HCT116 (cell line): ENCODE data around the gene CLCN4. TPM values are rescaled to one million over a fixed set of nuclear protein-coding genes. Genes with fewer than 3 reads are reported as not detected.

Experiments used
- ATAC-seq: fragments of 200-7000 bp; cut with Tn5 transposase; 2 replicates; pipeline ENCODE4 v1.9.1; 2020; ENCODE audit warnings: mild to moderate bottlenecking, moderate library complexity
- BruUV-seq: library from RNA; stranded (reverse); fragments of 400-500 nt; replicated peaks from 2 replicates; lab custom pipeline; 2021; lab: Mats Ljungman, UMichigan
- CTCF ChIA-PET: fragments of 300-600 bp; sonication (Branson Sonifier 250); formaldehyde crosslinking; loops from one replicate; lab custom pipeline; 2021; ENCODE audit warnings: antibody characterized with exemption; lab: Charles Lee
- POLR2A ChIA-PET: fragments of 300-600, 350-600 bp; sonication (Branson Sonifier 250); formaldehyde crosslinking; loops from one replicate; lab custom pipeline; 2021; ENCODE audit warnings: antibody characterized with exemption; lab: Charles Lee
- RAD21 ChIA-PET, 2 experiments: fragments of 300-600 bp; sonication (Branson Sonifier 250); formaldehyde crosslinking; loops; one replicate each; lab custom pipeline; 2023; ENCODE audit warnings: low total read pairs in 2 of 2; ENCODE audit not compliant: uncharacterized antibody in 2 of 2, unreplicated experiment in 2 of 2, low non-redundant PET in 1 of 2; lab: Charles Lee
- DNase-seq: peaks from one replicate; pipeline ENCODE4 v3.0.0-alpha.2; 2010; ENCODE audit warnings: low read depth, low spot score
- H2AFZ ChIP-seq: fragments of 200-600 bp; shearing (Covaris generic), sonication (generic); 2 replicates; pipeline ENCODE4 v1.6.1; 2017; ENCODE audit warnings: low read depth, mixed run types, mixed read lengths, antibody characterized with exemption, low read length; ENCODE audit not compliant: poor library complexity, severe bottlenecking
- H3K27ac ChIP-seq: 2 replicates; pipeline ENCODE4 v1.5.1; 2012; ENCODE audit warnings: low read depth, low read length
- H3K27me3 ChIP-seq: fragments of 200-600 bp; sonication (generic); 2 replicates; pipeline ENCODE4 v1.6.1; 2016; ENCODE audit warnings: mixed run types, low read length, mixed read lengths; ENCODE audit not compliant: insufficient read depth
- H3K36me3 ChIP-seq, 2 experiments: fragments of 200-500 bp in 1 of 2; fragments of 200-600 bp in 1 of 2; sonication (Bioruptor generic) in 1 of 2; sonication (generic) in 1 of 2; 2 replicates each; pipeline versions ENCODE4 v1.5.1 to v1.6.1; 2014 to 2016; ENCODE audit warnings: low read length in 2 of 2, inconsistent platforms in 1 of 2, mixed read lengths in 1 of 2, mixed run types in 1 of 2; ENCODE audit not compliant: insufficient read depth in 2 of 2, control insufficient read depth in 1 of 2
- H3K4me1 ChIP-seq, 2 experiments: fragments of 200-600 bp in 1 of 2; sonication (generic) in 1 of 2; 2 replicates each; pipeline versions ENCODE4 v1.5.1 to v1.6.1; 2012 to 2017; ENCODE audit warnings: low read length in 2 of 2, inconsistent platforms in 1 of 2, mild to moderate bottlenecking in 1 of 2, mixed read lengths in 1 of 2, mixed run types in 1 of 2, moderate library complexity in 1 of 2; ENCODE audit not compliant: insufficient read depth in 2 of 2, control insufficient read depth in 1 of 2
- H3K4me2 ChIP-seq: fragments of 200-600 bp; sonication (generic); 2 replicates; pipeline ENCODE4 v1.6.1; 2017; ENCODE audit warnings: mixed run types, low read length, mixed read lengths
- H3K4me3 ChIP-seq, 2 experiments: fragments of 200-600 bp in 1 of 2; sonication (generic) in 1 of 2; replicated peaks in 1 of 2; 2 replicates each; pipeline ENCODE4 v1.5.1; 2011 to 2016; ENCODE audit warnings: low read length in 2 of 2, control low read depth in 1 of 2, low read depth in 1 of 2, mild to moderate bottlenecking in 1 of 2, mixed read lengths in 1 of 2, mixed run types in 1 of 2
- H3K79me2 ChIP-seq: fragments of 200-600 bp; sonication (generic); 2 replicates; pipeline ENCODE4 v1.6.1; 2017; ENCODE audit warnings: mild to moderate bottlenecking, mixed run types, low read length, moderate library complexity, mixed read lengths; ENCODE audit not compliant: insufficient read depth
- H3K9ac ChIP-seq: fragments of 200-600 bp; sonication (generic); 2 replicates; pipeline ENCODE4 v1.6.1; 2016; ENCODE audit warnings: low read length, mixed read lengths
- H3K9me2 ChIP-seq: fragments of 200-600 bp; sonication (generic), shearing (Covaris generic); 2 replicates; pipeline ENCODE4 v1.6.1; 2017; ENCODE audit warnings: mixed run types, mild to moderate bottlenecking, moderate library complexity; ENCODE audit not compliant: insufficient read depth
- H3K9me3 ChIP-seq, 2 experiments: fragments of 200-500 bp in 1 of 2; fragments of 200-600 bp in 1 of 2; sonication (Bioruptor generic) in 1 of 2; sonication (generic) in 1 of 2; 2 replicates each; pipeline ENCODE4 v1.6.1; 2014 to 2017; ENCODE audit warnings: low read length in 2 of 2, mixed read lengths in 2 of 2, inconsistent platforms in 1 of 2, low read depth in 1 of 2, mild to moderate bottlenecking in 1 of 2, mixed run types in 1 of 2, moderate library complexity in 1 of 2; ENCODE audit not compliant: control insufficient read depth in 1 of 2, insufficient read depth in 1 of 2
- H4K20me1 ChIP-seq: fragments of 200-600 bp; sonication (generic), shearing (Covaris generic); 2 replicates; pipeline ENCODE4 v1.6.1; 2017; ENCODE audit warnings: mixed run types, mild to moderate bottlenecking, moderate library complexity; ENCODE audit not compliant: insufficient read depth
- CEBPB ChIP-seq: IDR thresholded peaks from 2 replicates; pipeline ENCODE4 v1.6.1; 2012; ENCODE audit warnings: low read depth
- EGR1 ChIP-seq: IDR thresholded peaks from 2 replicates; pipeline ENCODE4 v1.6.1; 2012; ENCODE audit warnings: low read depth
- EZH2 ChIP-seq: fragments of 200-600 bp; sonication (generic); IDR thresholded peaks from 2 replicates; pipeline ENCODE4 v1.6.1; 2017; ENCODE audit warnings: antibody characterized with exemption, mixed run types
- EZH2phosphoT487 ChIP-seq: fragments of 200-600 bp; IDR thresholded peaks from 2 replicates; pipeline ENCODE4 v1.6.1; 2018; ENCODE audit warnings: antibody characterized with exemption, borderline replicate concordance
- JUND ChIP-seq: IDR thresholded peaks from 2 replicates; pipeline ENCODE4 v1.6.1; 2012
- POLR2A ChIP-seq: IDR thresholded peaks from 2 replicates; pipeline ENCODE4 v1.7.0; 2011; ENCODE audit warnings: borderline replicate concordance; ENCODE audit not compliant: insufficient read depth, insufficient read length; ENCODE audit errors: extremely low read depth
- RAD21 ChIP-seq: IDR thresholded peaks from 2 replicates; pipeline ENCODE4 v1.6.1; 2012; ENCODE audit warnings: low read depth, mild to moderate bottlenecking
- TCF7L2 ChIP-seq: IDR thresholded peaks from 2 replicates; pipeline ENCODE4 v1.7.0; 2011; ENCODE audit warnings: borderline replicate concordance, inconsistent platforms; ENCODE audit not compliant: insufficient read depth, insufficient read length; ENCODE audit errors: extremely low read depth
- YY1 ChIP-seq: IDR thresholded peaks from 2 replicates; pipeline ENCODE4 v1.6.1; 2011; ENCODE audit warnings: low read length, low read depth, moderate library complexity, mild to moderate bottlenecking; ENCODE audit not compliant: insufficient replicate concordance; ENCODE audit errors: extremely low read depth
- ZNF274 ChIP-seq: fragments of 200-500 bp; sonication (Bioruptor generic); IDR thresholded peaks from 2 replicates; pipeline ENCODE4 v1.6.1; 2014; ENCODE audit warnings: mild to moderate bottlenecking, low read depth, low read length, inconsistent platforms
- intact Hi-C: fragments of 100-400 bp; cut with micrococcal nuclease; formaldehyde crosslinking; loops from 2 replicates; pipeline ENCODE4 v1.10.0; 2022
- total RNA-seq: library from RNA; stranded (reverse); gene quantifications from one replicate; pipeline ENCODE4 v1.2.1, GENCODE V29; 2021; ENCODE audit not compliant: unreplicated experiment
- TF ChIP-seq, protein P1 (sequence below): IDR thresholded peaks from 2 replicates; pipeline ENCODE4 v1.6.1; 2012

CLCN4 gene
- total RNA-seq, 1 experiment from 2014 or later = 3.1 TPM

DNA sequence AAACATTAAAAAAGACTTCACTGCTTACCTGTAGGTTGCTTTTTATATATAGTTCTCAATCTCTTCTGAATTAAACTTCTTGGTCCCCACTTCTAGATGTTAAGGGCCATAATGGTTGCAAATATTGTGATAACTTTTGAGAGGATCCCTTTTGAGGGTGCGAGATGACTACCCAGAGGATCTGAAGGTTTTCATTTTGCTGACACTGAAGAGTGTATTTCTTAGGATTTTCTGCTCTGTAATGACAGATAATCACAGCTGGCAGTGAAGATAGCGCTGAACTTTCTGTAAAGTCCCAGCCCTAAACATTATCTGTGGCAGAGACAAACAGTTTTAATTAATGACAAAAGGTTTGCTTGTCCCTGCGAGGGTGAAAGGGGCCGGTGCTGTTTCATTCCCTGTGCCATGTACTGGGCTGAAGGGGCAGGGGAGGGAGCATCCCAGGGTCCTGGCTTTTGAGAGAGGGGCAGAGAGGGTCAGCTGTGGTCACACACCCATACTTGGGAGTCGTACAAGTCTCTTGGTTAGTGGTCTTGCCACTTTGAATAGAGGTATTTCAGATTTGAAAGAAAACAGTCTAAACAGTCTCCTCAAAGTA, 22.2 kb downstream of the CLCN4 start:
- Histone ChIP-seq H3K79me2 (no peaks in the 10 kb centered on the region), H3K9me3 (no peaks in the 10 kb centered on the region), H3K9ac (no peak overlapping the region), H3K27me3 (no peaks in the 10 kb centered on the region), H3K36me3 (no peaks in the 10 kb centered on the region), H3K27ac (no peak overlapping the region), H3K4me1 (no peaks in the 10 kb centered on the region; a peak in 3 of 4 replicates), H3K9me2 (no peaks in the 10 kb centered on the region), H2AFZ (no peak overlapping the region), H4K20me1 (no peaks in the 10 kb centered on the region), H3K4me3 (no peak overlapping the region), H3K4me2 (no peak overlapping the region)
- no peak for DNase-seq
- RAD21 ChIA-PET = no interaction called here
- no peak for ATAC-seq
- POLR2A ChIA-PET = no interaction called here
- intact Hi-C loops = no loop called here
- BruUV-seq = no TSS peak
- TF ChIP-seq EZH2phosphoT487 = no peak
- no peak for TF ChIP-seq EGR1
- no peak for TF ChIP-seq RAD21
- TF ChIP-seq POLR2A = no peak
- TF ChIP-seq YY1 = no peak
- TF ChIP-seq, protein P1, sequence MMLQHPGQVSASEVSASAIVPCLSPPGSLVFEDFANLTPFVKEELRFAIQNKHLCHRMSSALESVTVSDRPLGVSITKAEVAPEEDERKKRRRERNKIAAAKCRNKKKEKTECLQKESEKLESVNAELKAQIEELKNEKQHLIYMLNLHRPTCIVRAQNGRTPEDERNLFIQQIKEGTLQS = no peak
- no peak for TF ChIP-seq EZH2
- no peak for TF ChIP-seq ZNF274
- CTCF ChIA-PET = no interaction called here

DNA sequence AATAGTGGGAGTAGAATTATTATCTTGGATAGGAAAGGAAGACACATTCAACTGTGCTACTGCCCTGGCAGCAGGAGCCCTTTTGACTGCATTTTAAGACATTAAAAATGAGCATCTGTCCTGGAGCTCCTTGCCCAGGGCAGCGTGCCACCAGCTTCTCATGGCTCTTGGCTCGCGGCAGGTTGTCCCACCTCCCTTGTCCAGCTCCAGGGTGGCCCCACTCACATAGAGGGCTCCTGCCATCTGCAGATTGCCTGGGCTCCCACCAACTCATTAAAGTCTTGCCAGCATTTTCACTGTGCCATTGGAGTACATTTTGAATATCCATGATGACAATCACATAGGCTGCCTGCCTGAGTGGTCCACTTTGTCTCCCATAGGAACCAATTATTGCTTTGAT, 27.0 kb downstream of the CLCN4 start:
- H3K9ac ChIP-seq = no peak overlapping the region
- DNase-seq (no peak), ATAC-seq (no peak)
- intact Hi-C loops = no loop called here
- no peaks in the 10 kb centered on the region for H3K27me3 ChIP-seq
- H3K4me1 ChIP-seq = no peaks in the 10 kb centered on the region
- no peaks in the 10 kb centered on the region for H3K79me2 ChIP-seq
- no peak overlapping the region for H3K4me3 ChIP-seq
- ChIA-PET CTCF (no interaction called here), RAD21 (no interaction called here), POLR2A (no interaction called here)
- no peak overlapping the region for H3K4me2 ChIP-seq
- H3K9me3 ChIP-seq = no peaks in the 10 kb centered on the region
- no peaks in the 10 kb centered on the region for H3K9me2 ChIP-seq
- no peaks in the 10 kb centered on the region for H4K20me1 ChIP-seq
- no peaks in the 10 kb centered on the region for H3K36me3 ChIP-seq
- TF ChIP-seq TCF7L2 = no peak
- no peak for TF ChIP-seq EGR1
- TF ChIP-seq CEBPB = no peak
- no peak for TF ChIP-seq EZH2phosphoT487
- no peak for TF ChIP-seq JUND
- TF ChIP-seq, all 23 proteins: peak for 0
- BruUV-seq = no TSS peak
- no peak overlapping the region for H3K27ac ChIP-seq
- no peak overlapping the region for H2AFZ ChIP-seq
